ENCODE measurements around the gene TEX54.

TEX54 gene

GRCh38 chr11:62811659-62812058 is 21.0 kb downstream of the TEX54 start:
- H3K27me3 ChIP-seq: no peaks in the 10 kb centered on the region
- intact Hi-C loops (cut with DNase I; ENCODE audit: low total_unique reads): no loop called here
- peaks cover 10 to 38% (median 11%) of the 10 kb centered on the region in 3 donors for H3K36me3 ChIP-seq
- no peak overlapping the region for H3K4me3 ChIP-seq
- H3K27ac ChIP-seq: no peak overlapping the region
- no peak for DNase-seq
- TF ChIP-seq CTCF (IDR thresholded peaks at IDR 0.05): no peak
- peaks cover 0 to under 1% (median 0%) of the 10 kb centered on the region in 4 donors for H3K4me1 ChIP-seq
- H3K9me3 ChIP-seq: no peaks in the 10 kb centered on the region

GRCh38 chr11:62810748-62811147 is 21.9 kb downstream of the TEX54 start:
- intact Hi-C loops (cut with DNase I; ENCODE audit: low total_unique reads): no loop called here
- H3K36me3 ChIP-seq: peaks cover 10 to 32% (median 11%) of the 10 kb centered on the region in 3 donors
- TF ChIP-seq CTCF (IDR thresholded peaks at IDR 0.05): no peak
- H3K4me1 ChIP-seq: peaks cover 0 to 9% (median 7%) of the 10 kb centered on the region in 4 donors
- DNase-seq: no peak
- H3K9me3 ChIP-seq: no peaks in the 10 kb centered on the region
- H3K27me3 ChIP-seq: no peaks in the 10 kb centered on the region
- no peak overlapping the region for H3K4me3 ChIP-seq
- no peak overlapping the region for H3K27ac ChIP-seq

- Histone ChIP-seq H3K36me3 (peaks cover 19 to 31% (median 21%) of the 10 kb centered on the region in 3 donors), H3K27me3 (no peaks in the 10 kb centered on the region), H3K27ac (peak overlapping the region; percentile 89 to 95), H3K4me3 (no peak overlapping the region), H3K9me3 (no peaks in the 10 kb centered on the region), H3K4me1 (peaks cover 0 to 25% (median 23%) of the 10 kb centered on the region in 4 donors)
- TF ChIP-seq CTCF (IDR thresholded peaks at IDR 0.05): no peak
- intact Hi-C loops (cut with DNase I; ENCODE audit: low total_unique reads): no loop called here
- DNase-seq: peak in 1 of 2 donors; percentile 40
These were observed 26.0 kb downstream of the TEX54 start for GRCh38 chr11:62806611-62807121.

- TF ChIP-seq CTCF (IDR thresholded peaks at IDR 0.05): no peak
These were observed 26.6 kb downstream of the TEX54 start for GRCh38 chr11:62805961-62806441.

GRCh38 chr11:62805076-62805892 is 27.4 kb downstream of the TEX54 start, which contains the start of gene NXF1:
NXF1 (minus strand) TSS chr11:62805440; CDS start chr11:62805356, 84 bp downstream.
- Histone ChIP-seq H3K36me3 (peaks cover 33 to 45% (median 35%) of the 10 kb centered on the region in 3 donors), H3K27me3 (no peaks in the 10 kb centered on the region), H3K27ac (peak within 1 kb of the TSS; percentile 89 to 95), H3K9me3 (no peaks in the 10 kb centered on the region), H3K4me1 (peaks cover 0 to 25% (median 23%) of the 10 kb centered on the region in 4 donors), H3K4me3 (peak within 1 kb of the TSS; percentile 81 to 82)
- intact Hi-C loops (cut with DNase I; ENCODE audit: low total_unique reads): no loop called here
- peak in 1 of 2 experiments; percentile 36 for TF ChIP-seq CTCF (IDR thresholded peaks at IDR 0.05)
- peak; percentile 91 to 96 for DNase-seq

More at GRCh38 chr11:62805961-62806441, 26.6 kb downstream of the TEX54 start:
- Histone ChIP-seq H3K36me3 (peaks cover 25 to 38% (median 28%) of the 10 kb centered on the region in 3 donors), H3K27ac (peak overlapping the region; percentile 89 to 95), H3K9me3 (no peaks in the 10 kb centered on the region), H3K4me1 (peaks cover 0 to 25% (median 23%) of the 10 kb centered on the region in 4 donors), H3K27me3 (no peaks in the 10 kb centered on the region), H3K4me3 (peak overlapping the region; percentile 81 to 82)
- no peak for DNase-seq
- intact Hi-C loops (cut with DNase I; ENCODE audit: low total_unique reads): no loop called here

All from tibial artery (tissue), 4 donors.